ENCODE data around the gene SPATA19.

DNA sequence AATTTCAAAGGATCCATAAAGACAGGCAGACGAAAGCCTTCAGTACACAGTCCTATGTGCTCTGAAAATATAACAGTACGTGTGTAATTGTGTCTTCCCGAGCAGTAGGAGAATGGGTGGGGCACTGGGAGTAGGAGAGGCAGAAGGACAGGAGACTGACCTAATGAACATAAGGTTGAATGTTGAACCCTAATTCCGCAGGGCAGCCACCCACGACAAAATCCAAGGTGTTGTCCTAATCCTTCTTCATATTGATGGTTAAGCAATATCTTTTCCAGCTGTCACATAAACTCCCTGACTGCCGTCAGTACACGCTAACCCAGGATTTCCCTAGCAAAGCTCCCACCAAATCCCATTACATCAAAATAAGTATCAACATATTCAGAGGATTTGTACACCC is 34.5 kb downstream of the SPATA19 start:
- TF ChIP-seq, protein P1, sequence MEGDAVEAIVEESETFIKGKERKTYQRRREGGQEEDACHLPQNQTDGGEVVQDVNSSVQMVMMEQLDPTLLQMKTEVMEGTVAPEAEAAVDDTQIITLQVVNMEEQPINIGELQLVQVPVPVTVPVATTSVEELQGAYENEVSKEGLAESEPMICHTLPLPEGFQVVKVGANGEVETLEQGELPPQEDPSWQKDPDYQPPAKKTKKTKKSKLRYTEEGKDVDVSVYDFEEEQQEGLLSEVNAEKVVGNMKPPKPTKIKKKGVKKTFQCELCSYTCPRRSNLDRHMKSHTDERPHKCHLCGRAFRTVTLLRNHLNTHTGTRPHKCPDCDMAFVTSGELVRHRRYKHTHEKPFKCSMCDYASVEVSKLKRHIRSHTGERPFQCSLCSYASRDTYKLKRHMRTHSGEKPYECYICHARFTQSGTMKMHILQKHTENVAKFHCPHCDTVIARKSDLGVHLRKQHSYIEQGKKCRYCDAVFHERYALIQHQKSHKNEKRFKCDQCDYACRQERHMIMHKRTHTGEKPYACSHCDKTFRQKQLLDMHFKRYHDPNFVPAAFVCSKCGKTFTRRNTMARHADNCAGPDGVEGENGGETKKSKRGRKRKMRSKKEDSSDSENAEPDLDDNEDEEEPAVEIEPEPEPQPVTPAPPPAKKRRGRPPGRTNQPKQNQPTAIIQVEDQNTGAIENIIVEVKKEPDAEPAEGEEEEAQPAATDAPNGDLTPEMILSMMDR (IDR thresholded peaks at IDR 0.05) = no peak
- TF ChIP-seq POLR2A (IDR thresholded peaks at IDR 0.05) = no peak
